PC-9 (cell line): ENCODE results near the gene MRPL53.

Experiments used
- CTCF ChIP-seq: fragments of 200-600 bp; sonication (generic); conservative IDR thresholded peaks from 2 replicates; pipeline ENCODE4 v1.6.1; 2017; ENCODE audit warnings: mixed run types, antibody characterized with exemption, mild to moderate bottlenecking, moderate library complexity
- EZH2 ChIP-seq: fragments of 200-600 bp; sonication (generic); IDR thresholded peaks from 2 replicates; pipeline ENCODE4 v1.8.0; 2017; ENCODE audit warnings: antibody characterized with exemption, low read depth

- TF ChIP-seq CTCF (no peak), EZH2 (no peak)
Observed at GRCh38 chr2:74481431-74481830, 9.0 kb upstream of the MRPL53 start.
